Measurements from ENCODE around the gene ARHGEF10L.

- no peak for TF ChIP-seq CTCF (IDR thresholded peaks at IDR 0.05; ENCODE audit: insufficient read depth, low read length)
- TF ChIP-seq POLR2AphosphoS5 (IDR thresholded peaks at IDR 0.05; ENCODE audit: low read depth): no peak
- no peak for TF ChIP-seq REST (IDR thresholded peaks at IDR 0.05; ENCODE audit: insufficient replicate concordance, low read depth)
- no peak for TF ChIP-seq GABPA (IDR thresholded peaks at IDR 0.05; ENCODE audit: low read depth)
- TF ChIP-seq SPI1 (IDR thresholded peaks at IDR 0.05; ENCODE audit: borderline replicate concordance, low read depth): no peak
These were observed 73.3 kb downstream of the ARHGEF10L start for GRCh38 chr1:17612831-17613230.
